ENCODE results near the gene SPACA6. TPM values are rescaled to one million over a fixed set of nuclear protein-coding genes. Genes with fewer than 3 reads are reported as not detected.
A peak's percentile ranks its signal among the peaks of the same experiment; 100 is the strongest.

Gene SPACA6
- total RNA-seq, 8 experiments from 2014 or later, result 2.6 to 41.8 (median 9.5) TPM

- ATAC-seq (replicated peaks in 6 of 8), result peak in 2 of 8 experiments; percentile 2 to 13
- Histone ChIP-seq H3K27ac (no peak overlapping the region), H3K4me3 (no peak overlapping the region), H3K4me1 (replicated peaks in 1 of 2) (no peaks in the 10 kb centered on the region)
- WGBS, 10 experiments, result 93 to 100% (median 97%) methylated on average over 1 to 20 of the region's 74 CpGs; no CpG with 5 or more reads in 5 of the 10 experiments
- in situ Hi-C loops (cut with MboI; ENCODE audit: low pct_unique_long_range_greater_than_20kb in 2 of 9, low sequenced_read_pairs in 9 of 9, unreplicated experiment in 9 of 9), result no loop called here
Observed at GRCh38 chr19:51713319-51714285, 20.5 kb downstream of the SPACA6 start.

- H3K4me1 ChIP-seq (replicated peaks in 1 of 2), result no peaks in the 10 kb centered on the region
- no peak overlapping the region for H3K27ac ChIP-seq
- ATAC-seq (replicated peaks in 6 of 8), result peak in 3 of 8 experiments; percentile 7 to 34 (median 19)
- no peak overlapping the region for H3K4me3 ChIP-seq
- in situ Hi-C loops (cut with MboI; ENCODE audit: low pct_unique_long_range_greater_than_20kb in 2 of 9, low sequenced_read_pairs in 9 of 9, unreplicated experiment in 9 of 9), result no loop called here
- 0 to 83% (median 65%) methylated on average over 1 to 3 of the region's 3 CpGs; no CpG with 5 or more reads in 3 of the 10 experiments for WGBS, 10 experiments
Observed at GRCh38 chr19:51714848-51715247, 21.7 kb downstream of the SPACA6 start.

DNA sequence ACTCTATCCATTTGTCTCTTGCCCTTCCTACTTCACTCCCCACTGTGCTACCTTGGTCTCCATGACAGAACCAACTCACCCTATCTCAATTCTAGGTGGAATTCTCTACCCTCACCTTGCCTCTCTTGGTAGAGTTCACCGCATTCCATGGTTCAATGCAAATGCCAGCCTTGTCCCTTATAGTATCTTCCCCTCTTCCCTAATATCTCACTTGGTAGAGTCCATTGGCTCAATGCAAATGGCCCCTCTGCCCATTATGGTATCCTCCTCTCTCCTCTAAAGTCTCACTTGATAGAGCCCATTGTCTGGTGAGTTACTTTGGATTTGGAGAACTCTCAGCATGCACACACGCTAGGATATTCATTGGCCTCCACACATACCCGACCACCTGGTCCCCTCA lies 22.7 kb downstream of the SPACA6 start:
- no peaks in the 10 kb centered on the region for H3K4me1 ChIP-seq (replicated peaks in 1 of 2)
- ATAC-seq (replicated peaks in 6 of 8), result no peak
- in situ Hi-C loops (cut with MboI; ENCODE audit: low pct_unique_long_range_greater_than_20kb in 2 of 9, low sequenced_read_pairs in 9 of 9, unreplicated experiment in 9 of 9), result no loop called here
- 48 to 100% (median 86%) methylated on average over 1 to 3 of the region's 3 CpGs; no CpG with 5 or more reads in 3 of the 10 experiments for WGBS, 10 experiments
- H3K4me3 ChIP-seq, result no peak overlapping the region
- no peak overlapping the region for H3K27ac ChIP-seq

DNA sequence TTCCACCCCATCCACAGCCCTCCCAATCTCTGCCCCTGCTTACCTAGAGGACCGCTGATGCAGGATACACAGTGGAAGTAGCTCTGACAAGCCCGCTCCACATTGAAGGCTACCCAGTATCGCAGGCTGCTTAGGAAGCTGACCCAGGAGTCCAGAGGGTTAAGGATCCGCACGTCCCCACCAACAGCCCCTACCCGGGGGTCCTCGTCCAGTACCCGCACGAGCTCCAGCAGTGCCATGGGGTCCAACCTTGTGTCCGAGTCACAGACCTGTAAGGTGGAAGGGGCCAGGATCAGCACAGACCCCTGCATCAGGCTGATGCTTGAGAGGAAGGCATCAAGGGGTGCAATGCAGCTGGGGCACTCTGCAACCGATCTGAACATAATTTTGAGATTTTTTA lies 23.8 kb downstream of the SPACA6 start:
- Histone ChIP-seq H3K27ac (no peak overlapping the region), H3K4me3 (no peak overlapping the region), H3K4me1 (replicated peaks in 1 of 2) (no peaks in the 10 kb centered on the region)
- ATAC-seq (replicated peaks in 6 of 8), result no peak
- WGBS, 10 experiments, result 0 to 100% (median 85%) methylated on average over 1 to 11 of the region's 11 CpGs; no CpG with 5 or more reads in 3 of the 10 experiments
- in situ Hi-C loops (cut with MboI; ENCODE audit: low pct_unique_long_range_greater_than_20kb in 2 of 9, low sequenced_read_pairs in 9 of 9, unreplicated experiment in 9 of 9), result no loop called here

GRCh38 chr19:51719251-51719988 lies 26.3 kb downstream of the SPACA6 start:
- in situ Hi-C loops (cut with MboI; ENCODE audit: low pct_unique_long_range_greater_than_20kb in 2 of 9, low sequenced_read_pairs in 9 of 9, unreplicated experiment in 9 of 9), result no loop called here
- ATAC-seq (replicated peaks in 6 of 8), result peak in 3 of 8 experiments; percentile 12 to 19 (median 16)
- Histone ChIP-seq H3K4me3 (peak overlapping the region in 4 of 5 donors; percentile 14 to 29 (median 20)), H3K27ac (no peak overlapping the region), H3K4me1 (replicated peaks in 1 of 2) (peaks cover 7 to 11% of the 10 kb centered on the region in 2 donors)
- 0 to 37% (median 5%) methylated on average over 1 to 27 of the region's 83 CpGs; no CpG with 5 or more reads in 5 of the 10 experiments for WGBS, 10 experiments

DNA sequence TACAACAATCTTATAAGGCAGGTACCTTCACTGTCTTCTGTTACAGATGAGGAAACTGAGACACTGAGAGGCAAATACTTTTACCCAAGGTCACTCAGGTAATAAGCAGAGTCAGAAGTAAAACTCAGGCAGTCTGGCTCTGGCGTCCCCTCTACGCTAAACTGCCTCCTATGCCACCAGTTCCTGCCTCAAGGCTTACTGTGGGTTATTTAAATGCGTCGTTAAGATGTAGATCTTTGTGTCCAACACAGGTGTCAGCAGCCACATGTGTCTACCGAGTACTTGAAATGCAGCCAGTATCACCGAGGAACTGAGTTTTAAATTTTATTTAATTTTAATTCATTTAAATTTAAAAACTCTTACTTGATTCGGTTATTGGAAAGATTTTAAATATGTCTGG lies 28.8 kb downstream of the SPACA6 start:
- 0 to 100% (median 56%) methylated on average over 1 to 7 of the region's 7 CpGs for WGBS, 10 experiments
- Histone ChIP-seq H3K27ac (no peak overlapping the region), H3K4me1 (replicated peaks in 1 of 2) (peaks cover 10 to 24% of the 10 kb centered on the region in 2 donors), H3K4me3 (no peak overlapping the region)
- no peak for ATAC-seq (replicated peaks in 6 of 8)
- in situ Hi-C loops (cut with MboI; ENCODE audit: low pct_unique_long_range_greater_than_20kb in 2 of 9, low sequenced_read_pairs in 9 of 9, unreplicated experiment in 9 of 9), result loop anchor here in 1 of 9 experiments (10.0 kb wide), 1 partner anchor 53 kb away; no protein-coding TSS in a partner anchor

- in situ Hi-C loops (cut with MboI; ENCODE audit: low pct_unique_long_range_greater_than_20kb in 2 of 9, low sequenced_read_pairs in 9 of 9, unreplicated experiment in 9 of 9), result loop anchor here in 1 of 9 experiments (10.0 kb wide), 1 partner anchor 52 kb away; no protein-coding TSS in a partner anchor
- Histone ChIP-seq H3K4me3 (no peak overlapping the region), H3K27ac (no peak overlapping the region), H3K4me1 (replicated peaks in 1 of 2) (peaks cover 10 to 24% of the 10 kb centered on the region in 2 donors)
- WGBS, 10 experiments, result 0 to 78% (median 58%) methylated on average over 1 to 2 of the region's 2 CpGs; no CpG with 5 or more reads in 1 of the 10 experiments
- no peak for ATAC-seq (replicated peaks in 6 of 8)
Observed at GRCh38 chr19:51722492-51722891, 29.4 kb downstream of the SPACA6 start.

GRCh38 chr19:51724543-51724942 lies 31.4 kb downstream of the SPACA6 start:
- peaks cover 10 to 24% of the 10 kb centered on the region in 2 donors for H3K4me1 ChIP-seq (replicated peaks in 1 of 2)
- H3K4me3 ChIP-seq, result no peak overlapping the region
- WGBS, 10 experiments, result 58 to 67% methylated on average over 3 to 7 of the region's 15 CpGs; no CpG with 5 or more reads in 8 of the 10 experiments
- no peak overlapping the region for H3K27ac ChIP-seq
- ATAC-seq (replicated peaks in 6 of 8), result peak in 6 of 8 experiments; percentile 12 to 49 (median 26)
- in situ Hi-C loops (cut with MboI; ENCODE audit: low pct_unique_long_range_greater_than_20kb in 2 of 9, low sequenced_read_pairs in 9 of 9, unreplicated experiment in 9 of 9), result loop anchor here in 1 of 9 experiments (10.0 kb wide), 1 partner anchor 50 kb away; no protein-coding TSS in a partner anchor

DNA sequence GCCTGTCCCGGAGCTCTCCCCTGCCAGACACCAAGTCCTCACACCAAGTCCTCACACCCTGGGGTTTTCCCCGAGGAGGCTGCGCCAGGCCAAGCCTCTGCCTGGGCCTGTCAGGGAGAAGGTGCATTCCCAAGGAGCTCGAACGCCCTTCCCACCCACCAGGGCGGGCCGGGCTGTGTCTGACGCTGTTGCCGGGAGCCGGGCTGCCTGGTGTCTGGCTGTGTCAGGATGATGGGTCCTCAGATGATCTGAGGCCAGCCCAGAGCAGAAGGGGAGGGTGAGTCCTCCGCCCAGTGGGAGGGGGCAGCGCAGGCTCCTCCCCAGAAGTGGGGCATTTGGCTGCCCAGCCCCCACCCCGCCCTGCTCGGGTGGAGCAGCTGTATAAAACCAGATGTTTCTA lies 32.9 kb downstream of the SPACA6 start:
- peak; percentile 67 to 88 (median 84) for ATAC-seq (replicated peaks in 6 of 8)
- in situ Hi-C loops (cut with MboI; ENCODE audit: low pct_unique_long_range_greater_than_20kb in 2 of 9, low sequenced_read_pairs in 9 of 9, unreplicated experiment in 9 of 9), result loop anchor here in 1 of 9 experiments (10.0 kb wide), 1 partner anchor 49 kb away; no protein-coding TSS in a partner anchor

DNA sequence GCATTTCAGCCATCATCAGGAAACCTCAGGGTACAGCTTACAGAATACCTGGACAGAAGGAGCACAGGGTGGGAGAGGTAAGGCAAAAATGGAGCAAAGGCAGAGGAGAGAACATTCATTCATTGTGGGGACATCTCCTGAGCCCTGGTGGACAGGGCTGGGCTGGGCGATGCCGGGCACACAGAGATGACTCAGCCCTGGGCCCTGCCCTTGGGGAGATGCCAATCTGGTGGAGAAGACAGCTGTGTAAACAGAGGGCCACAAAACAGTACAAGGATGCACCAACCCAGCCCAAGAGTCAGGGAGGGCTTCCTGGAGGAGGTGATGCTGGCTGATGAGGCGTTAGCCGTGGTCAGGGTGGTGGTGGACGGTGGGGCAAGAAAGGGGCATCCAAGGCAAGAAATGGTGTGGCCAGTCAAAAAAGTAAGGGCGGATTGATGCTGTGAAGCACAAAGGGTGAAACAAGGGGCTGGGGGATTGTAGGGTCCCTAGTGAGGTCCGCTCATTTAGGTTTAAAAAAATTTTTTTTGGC lies 34.3 kb downstream of the SPACA6 start:
- ATAC-seq (replicated peaks in 6 of 8), result peak in 3 of 8 experiments; percentile 9 to 37 (median 24)
- H3K27ac ChIP-seq, result no peak overlapping the region
- in situ Hi-C loops (cut with MboI; ENCODE audit: low pct_unique_long_range_greater_than_20kb in 2 of 9, low sequenced_read_pairs in 9 of 9, unreplicated experiment in 9 of 9), result loop anchor here in 1 of 9 experiments (10.0 kb wide), 1 partner anchor 47 kb away; no protein-coding TSS in a partner anchor
- H3K4me3 ChIP-seq, result no peak overlapping the region
- peaks cover 10 to 24% of the 10 kb centered on the region in 2 donors for H3K4me1 ChIP-seq (replicated peaks in 1 of 2)
- 10 to 93% (median 60%) methylated on average over 1 to 6 of the region's 7 CpGs; no CpG with 5 or more reads in 3 of the 10 experiments for WGBS, 10 experiments

More for the DNA sequence above, 32.9 kb downstream of the SPACA6 start:
- H3K4me1 ChIP-seq (replicated peaks in 1 of 2), result peaks cover 10 to 24% of the 10 kb centered on the region in 2 donors
- no peak overlapping the region for H3K27ac ChIP-seq
- 0 to 67% (median 35%) methylated on average over 1 to 8 of the region's 14 CpGs; no CpG with 5 or more reads in 7 of the 10 experiments for WGBS, 10 experiments
- H3K4me3 ChIP-seq, result no peak overlapping the region

GRCh38 chr19:51729781-51730180 lies 36.7 kb downstream of the SPACA6 start:
- WGBS, 10 experiments, result 14 to 71% (median 20%) methylated on average over 1 to 2 of the region's 2 CpGs; no CpG with 5 or more reads in 6 of the 10 experiments
- peak in 2 of 8 experiments; percentile 2 for ATAC-seq (replicated peaks in 6 of 8)
- Histone ChIP-seq H3K4me1 (replicated peaks in 1 of 2) (peaks cover 2 to 9% of the 10 kb centered on the region in 2 donors), H3K27ac (no peak overlapping the region), H3K4me3 (no peak overlapping the region)
- in situ Hi-C loops (cut with MboI; ENCODE audit: low pct_unique_long_range_greater_than_20kb in 2 of 9, low sequenced_read_pairs in 9 of 9, unreplicated experiment in 9 of 9), result loop anchor here in 1 of 9 experiments (10.0 kb wide), 1 partner anchor 45 kb away; no protein-coding TSS in a partner anchor
